ENCODE measurements around the gene CACNA1F.

CACNA1F gene

GRCh38 chrX:49205443-49205842 lies 27.7 kb downstream of the CACNA1F start:
- no peak overlapping the region for H3K4me3 ChIP-seq (replicated peaks; ENCODE audit: insufficient read depth, low read length)
- no peak for TF ChIP-seq GABPA (IDR thresholded peaks at IDR 0.05; ENCODE audit: low read depth)
- no peak for TF ChIP-seq SPI1 (IDR thresholded peaks at IDR 0.05; ENCODE audit: borderline replicate concordance, low read depth)
- TF ChIP-seq POLR2AphosphoS5 (IDR thresholded peaks at IDR 0.05; ENCODE audit: low read depth), result no peak
- TF ChIP-seq REST (IDR thresholded peaks at IDR 0.05; ENCODE audit: insufficient replicate concordance, low read depth), result no peak
- TF ChIP-seq CTCF (IDR thresholded peaks at IDR 0.05; ENCODE audit: insufficient read depth, low read length), result no peak
- no peak overlapping the region for H3K27ac ChIP-seq (replicated peaks)
- H3K27me3 ChIP-seq (ENCODE audit: insufficient read depth, poor library complexity, severe bottlenecking), result no peaks in the 10 kb centered on the region
- DNase-seq (ENCODE audit: low read depth in 1 of 2, low spot score in 1 of 2), result no peak

- no peaks in the 10 kb centered on the region for H3K27me3 ChIP-seq (ENCODE audit: insufficient read depth, poor library complexity, severe bottlenecking)
- TF ChIP-seq GABPA (IDR thresholded peaks at IDR 0.05; ENCODE audit: low read depth), result no peak
- no peak for TF ChIP-seq REST (IDR thresholded peaks at IDR 0.05; ENCODE audit: insufficient replicate concordance, low read depth)
- no peak for TF ChIP-seq SPI1 (IDR thresholded peaks at IDR 0.05; ENCODE audit: borderline replicate concordance, low read depth)
- no peak for TF ChIP-seq CTCF (IDR thresholded peaks at IDR 0.05; ENCODE audit: insufficient read depth, low read length)
- no peak for TF ChIP-seq POLR2AphosphoS5 (IDR thresholded peaks at IDR 0.05; ENCODE audit: low read depth)
Observed at GRCh38 chrX:49204709-49205108, 28.4 kb downstream of the CACNA1F start.

GRCh38 chrX:49204017-49204416 lies 29.1 kb downstream of the CACNA1F start:
- Histone ChIP-seq H3K27ac (replicated peaks) (no peak overlapping the region), H3K4me3 (replicated peaks; ENCODE audit: insufficient read depth, low read length) (no peak overlapping the region), H3K27me3 (ENCODE audit: insufficient read depth, poor library complexity, severe bottlenecking) (no peaks in the 10 kb centered on the region)
- no peak for TF ChIP-seq REST (IDR thresholded peaks at IDR 0.05; ENCODE audit: insufficient replicate concordance, low read depth)
- no peak for TF ChIP-seq SPI1 (IDR thresholded peaks at IDR 0.05; ENCODE audit: borderline replicate concordance, low read depth)
- no peak for DNase-seq (ENCODE audit: low read depth in 1 of 2, low spot score in 1 of 2)

More at GRCh38 chrX:49204709-49205108, 28.4 kb downstream of the CACNA1F start:
- H3K27ac ChIP-seq (replicated peaks), result no peak overlapping the region
- DNase-seq (ENCODE audit: low read depth in 1 of 2, low spot score in 1 of 2), result no peak
- no peak overlapping the region for H3K4me3 ChIP-seq (replicated peaks; ENCODE audit: insufficient read depth, low read length)

GRCh38 chrX:49203536-49203935 lies 29.6 kb downstream of the CACNA1F start:
- no peak overlapping the region for H3K4me3 ChIP-seq (replicated peaks; ENCODE audit: insufficient read depth, low read length)
- no peaks in the 10 kb centered on the region for H3K27me3 ChIP-seq (ENCODE audit: insufficient read depth, poor library complexity, severe bottlenecking)
- H3K27ac ChIP-seq (replicated peaks), result no peak overlapping the region
- DNase-seq (ENCODE audit: low read depth in 1 of 2, low spot score in 1 of 2), result no peak
- no peak for TF ChIP-seq REST (IDR thresholded peaks at IDR 0.05; ENCODE audit: insufficient replicate concordance, low read depth)
- TF ChIP-seq SPI1 (IDR thresholded peaks at IDR 0.05; ENCODE audit: borderline replicate concordance, low read depth), result no peak
- TF ChIP-seq GABPA (IDR thresholded peaks at IDR 0.05; ENCODE audit: low read depth), result no peak
- no peak for TF ChIP-seq POLR2AphosphoS5 (IDR thresholded peaks at IDR 0.05; ENCODE audit: low read depth)
- no peak for TF ChIP-seq CTCF (IDR thresholded peaks at IDR 0.05; ENCODE audit: insufficient read depth, low read length)

All from HL-60 (cell line).